T47D (cell line): ENCODE measurements around the gene NAA10.
A peak's percentile ranks its signal among the peaks of the same experiment; 100 is the strongest.

Experiments
- DNase-seq, 2 experiments: peaks; one replicate each; pipeline versions ENCODE4 v3.0.0 to v3.0.0-alpha.2; 2011 to 2012; ENCODE audit warnings: low read depth in 1 of 2, low spot score in 1 of 2
- JUND ChIP-seq: IDR thresholded peaks from 2 replicates; pipeline ENCODE4 v1.6.1; 2012; ENCODE audit warnings: low read depth
- in situ Hi-C: cut with HindIII; loops from 2 replicates; pipeline ENCODE4 v1.10.0; 2016; ENCODE audit warnings: low sequenced_read_pairs, low pct_unique_long_range_greater_than_20kb

Gene NAA10

DNA sequence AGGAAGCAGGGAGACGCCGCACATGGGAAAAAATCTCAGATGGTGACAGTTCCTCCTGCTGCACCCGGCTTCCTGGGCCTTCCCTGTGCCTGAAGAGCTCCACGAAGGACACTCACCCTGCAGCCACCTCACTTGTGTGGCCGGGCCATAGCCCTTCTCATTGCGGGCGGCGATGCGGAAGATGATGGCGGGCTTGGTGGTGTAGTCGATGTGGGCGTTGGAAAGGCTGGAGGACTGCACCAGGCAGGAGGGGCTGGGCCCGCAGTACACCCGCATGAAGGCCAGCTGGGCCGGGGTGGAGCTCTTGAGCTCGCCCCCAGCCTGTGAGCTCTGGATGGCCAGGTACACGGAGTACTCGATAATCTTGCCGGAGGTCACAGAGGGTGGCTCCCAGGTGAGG, 15.3 kb upstream of the NAA10 start:
- in situ Hi-C loops: no loop called here
- no peak for DNase-seq
- no peak for TF ChIP-seq JUND

DNA sequence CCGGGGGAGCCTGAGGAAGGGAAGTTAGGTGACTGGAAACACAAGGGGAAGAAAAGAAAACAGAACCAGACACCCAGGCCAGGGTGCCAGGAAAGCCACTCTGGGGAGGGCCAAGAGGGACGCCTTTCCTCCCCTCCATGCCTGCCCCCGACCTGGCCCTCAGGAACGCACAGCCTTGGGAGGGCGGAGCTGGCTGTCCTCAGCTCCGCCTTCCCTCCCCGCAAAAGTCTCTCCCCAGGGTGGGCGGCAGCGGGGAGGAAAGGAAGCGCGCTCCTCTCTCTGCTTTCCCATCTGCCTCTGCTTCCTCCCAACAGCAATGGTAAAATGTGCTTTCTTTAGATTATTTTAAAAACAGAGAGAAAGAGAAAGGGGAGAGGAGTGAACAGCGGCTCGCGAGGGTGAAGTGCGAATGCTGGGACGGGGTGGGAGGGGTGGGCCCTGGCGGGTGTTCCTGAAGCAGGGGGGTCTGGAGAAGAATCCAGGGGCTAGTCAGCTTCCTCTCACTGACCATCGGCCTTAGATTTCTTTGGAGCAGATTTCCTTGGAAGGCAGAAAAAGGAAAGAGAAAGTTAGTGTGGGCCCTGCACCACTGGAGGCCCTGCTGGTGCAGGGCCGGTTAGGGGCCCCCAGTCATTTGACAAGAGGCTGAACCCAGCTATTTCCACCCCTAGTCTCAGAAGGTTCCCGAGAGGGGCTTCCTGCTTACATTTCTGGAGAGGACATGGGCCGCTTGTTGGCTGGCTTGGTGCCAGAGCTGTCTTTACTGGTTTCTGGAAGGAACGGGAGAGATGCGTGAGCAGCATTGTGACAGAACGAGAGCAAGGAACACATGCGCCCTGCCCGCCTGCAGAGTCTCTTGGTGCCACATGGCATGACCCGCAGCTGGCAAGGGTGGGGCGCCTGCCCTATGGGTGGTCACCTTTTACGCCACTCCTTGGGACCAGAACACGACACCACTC, 14.3 kb upstream of the NAA10 start:
- in situ Hi-C loops: no loop called here
- no peak for TF ChIP-seq JUND

DNA sequence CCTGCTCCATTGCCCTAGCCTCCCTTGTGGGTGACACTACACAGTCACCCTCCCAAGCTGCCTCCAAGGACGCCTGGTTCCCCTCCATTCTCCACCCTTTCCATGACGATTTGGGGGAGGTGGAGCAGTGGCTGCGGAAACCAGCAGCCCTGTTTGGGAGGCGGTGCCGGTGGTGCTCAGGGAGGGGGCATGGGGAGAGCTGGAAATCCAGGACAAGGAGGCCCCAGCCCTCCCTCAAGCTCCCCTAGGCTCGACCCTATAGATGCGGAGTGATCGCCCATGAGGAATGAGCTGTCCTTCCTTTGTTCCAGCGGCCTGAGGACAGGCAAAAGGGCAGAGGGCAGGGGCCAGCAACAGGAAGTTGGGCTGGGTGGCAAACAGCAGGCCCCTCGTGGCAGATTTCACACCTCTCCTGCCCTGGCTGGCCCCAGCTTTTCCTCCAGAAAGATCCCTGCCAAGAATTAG, 13.2 kb upstream of the NAA10 start:
- TF ChIP-seq JUND: no peak
- no peak for DNase-seq
- in situ Hi-C loops: no loop called here

More for the DNA sequence above, 14.3 kb upstream of the NAA10 start:
- DNase-seq: no peak

DNA sequence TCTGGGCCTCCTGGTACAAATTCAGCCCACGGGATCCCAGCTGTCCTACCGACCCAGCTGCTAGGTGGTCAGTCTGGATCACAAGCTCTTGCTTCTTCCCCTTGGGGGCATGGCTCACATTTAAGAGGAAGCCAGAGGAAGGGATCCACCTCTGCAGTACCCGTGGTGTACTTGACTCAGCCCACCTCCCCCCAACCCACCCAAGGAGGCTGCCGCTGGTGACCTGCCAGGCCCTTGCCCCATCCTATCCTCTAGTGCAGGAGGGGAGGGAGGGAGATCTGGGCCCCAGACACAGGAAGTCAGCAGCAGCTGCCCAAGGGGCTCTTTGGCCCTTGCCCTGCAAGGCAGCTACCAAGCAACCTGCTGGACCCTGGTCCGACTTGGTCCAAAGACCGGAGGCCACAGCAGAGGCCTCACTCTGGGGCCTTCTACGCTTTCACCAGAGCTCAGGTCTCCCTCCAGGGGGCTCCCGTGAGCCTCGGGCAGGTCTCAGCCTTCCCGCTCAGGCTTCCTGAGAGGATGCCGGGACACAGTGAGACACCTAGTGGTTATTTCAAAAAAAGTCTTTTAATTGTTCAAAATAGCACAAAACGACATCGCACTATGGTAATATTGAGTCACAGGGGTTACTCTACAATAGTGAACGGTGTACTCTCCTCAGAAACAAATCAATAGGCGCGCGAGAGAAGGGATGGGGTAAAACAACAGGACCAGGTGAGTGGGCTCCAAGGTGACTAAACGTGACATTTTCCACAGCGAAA, 12.4 kb upstream of the NAA10 start:
- DNase-seq: peak in 1 of 2 experiments; percentile 77
- in situ Hi-C loops: no loop called here
- TF ChIP-seq JUND: no peak

DNA sequence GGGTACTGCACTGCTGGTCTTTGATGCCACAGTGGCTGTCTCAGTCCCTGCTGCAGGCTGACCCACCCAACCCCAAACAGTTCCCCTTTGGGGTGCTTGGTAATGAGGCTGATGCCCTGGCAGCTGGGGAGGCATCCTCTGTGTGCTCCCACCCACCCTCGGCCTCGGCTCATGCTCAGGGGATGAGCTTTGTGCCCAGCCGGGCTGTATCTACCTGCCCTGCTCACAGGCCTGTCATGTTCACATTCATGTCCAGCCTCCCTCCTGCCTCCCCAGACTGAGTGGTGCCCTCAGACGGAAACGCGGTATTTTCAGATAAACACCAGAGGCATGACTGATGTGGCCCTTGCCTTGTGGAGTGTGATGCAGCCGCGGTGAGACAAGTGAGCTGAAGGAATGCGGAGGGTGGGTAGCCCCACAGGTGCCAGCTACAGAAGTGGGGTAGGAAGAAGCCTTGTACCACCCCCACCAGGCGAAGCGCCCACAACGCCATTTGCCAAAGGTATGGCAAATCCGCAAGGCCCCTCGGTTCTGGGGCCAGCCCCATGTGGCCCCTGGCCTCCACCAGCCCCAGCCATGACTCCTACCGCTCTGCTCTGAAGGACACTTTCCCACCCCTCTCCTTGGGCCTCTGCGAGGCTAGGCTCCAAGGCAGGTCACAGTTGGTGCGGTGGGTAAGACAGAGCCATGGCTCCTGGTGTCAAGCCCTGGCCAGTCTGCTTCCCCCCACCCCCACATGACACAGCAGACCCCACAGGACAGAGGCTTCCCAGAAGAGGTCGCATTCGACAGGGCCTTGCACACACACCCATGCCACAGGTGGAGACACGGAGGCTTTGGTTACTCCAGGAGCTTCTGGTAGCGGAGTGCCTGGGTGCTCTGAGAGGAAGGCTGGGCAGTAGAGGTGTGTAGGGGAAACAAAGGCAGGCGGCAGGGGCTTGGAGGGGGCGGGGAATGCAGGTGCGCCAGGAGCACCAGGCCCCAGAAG, 11.4 kb upstream of the NAA10 start:
- in situ Hi-C loops: no loop called here
- no peak for DNase-seq
- TF ChIP-seq JUND: no peak

DNA sequence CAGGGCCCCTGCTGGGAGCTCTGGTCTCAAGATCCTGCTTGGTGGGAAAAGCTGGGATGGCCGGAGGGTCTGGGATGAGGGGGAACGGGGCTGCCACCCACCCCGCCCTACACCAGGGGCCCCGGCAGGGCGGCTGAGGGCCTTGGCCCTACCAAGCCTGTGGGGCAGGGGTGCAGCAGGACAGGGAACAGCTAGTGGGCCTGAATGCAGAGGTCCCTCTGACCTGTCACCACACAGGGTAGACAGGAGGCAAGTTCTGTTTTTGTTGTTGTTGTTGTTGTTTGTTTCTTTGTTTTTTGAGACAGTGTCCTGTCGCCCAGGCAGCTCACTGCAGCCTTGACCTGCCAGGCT, 9.9 kb upstream of the NAA10 start:
- TF ChIP-seq JUND: no peak
- in situ Hi-C loops: no loop called here
- no peak for DNase-seq

DNA sequence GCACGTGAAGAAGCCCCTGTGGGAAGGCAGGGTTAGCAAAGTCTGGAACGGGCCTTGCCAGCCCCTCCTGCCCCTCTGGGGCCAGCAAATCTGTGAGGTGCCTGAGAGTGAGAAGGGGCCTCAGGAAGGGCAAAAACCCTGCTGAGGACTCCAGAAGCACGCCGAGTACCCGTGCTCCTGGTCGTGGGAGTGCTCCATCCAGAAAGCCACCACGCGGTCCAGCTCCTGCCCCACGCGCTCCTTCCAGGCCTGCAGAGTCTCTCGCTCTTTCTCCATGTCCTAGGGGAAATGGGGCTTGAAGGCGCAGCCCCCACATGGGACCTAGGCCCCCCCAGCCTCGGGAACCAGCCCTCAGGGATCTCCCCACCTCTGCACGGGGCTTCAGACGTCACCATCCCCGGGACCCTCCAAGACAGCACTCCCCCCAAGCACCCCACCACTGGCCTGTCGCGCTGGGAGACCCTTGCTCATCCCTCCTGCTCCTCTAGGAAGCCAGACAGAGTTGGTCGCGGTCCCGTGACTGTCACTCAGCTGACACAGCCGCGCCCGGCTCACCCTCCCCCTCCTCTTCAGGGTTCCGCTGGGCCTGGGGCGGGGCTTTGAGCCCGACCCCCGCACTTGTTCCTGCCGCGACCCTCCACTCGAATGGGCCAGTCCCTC, 9.4 kb upstream of the NAA10 start, which contains the start of gene RENBP:
Gene RENBP, minus strand, starts transcription at position 504 of the 660 bp plus-strand sequence. Its CDS starts 33 bp downstream, at position 471.
- in situ Hi-C loops: no loop called here

DNA sequence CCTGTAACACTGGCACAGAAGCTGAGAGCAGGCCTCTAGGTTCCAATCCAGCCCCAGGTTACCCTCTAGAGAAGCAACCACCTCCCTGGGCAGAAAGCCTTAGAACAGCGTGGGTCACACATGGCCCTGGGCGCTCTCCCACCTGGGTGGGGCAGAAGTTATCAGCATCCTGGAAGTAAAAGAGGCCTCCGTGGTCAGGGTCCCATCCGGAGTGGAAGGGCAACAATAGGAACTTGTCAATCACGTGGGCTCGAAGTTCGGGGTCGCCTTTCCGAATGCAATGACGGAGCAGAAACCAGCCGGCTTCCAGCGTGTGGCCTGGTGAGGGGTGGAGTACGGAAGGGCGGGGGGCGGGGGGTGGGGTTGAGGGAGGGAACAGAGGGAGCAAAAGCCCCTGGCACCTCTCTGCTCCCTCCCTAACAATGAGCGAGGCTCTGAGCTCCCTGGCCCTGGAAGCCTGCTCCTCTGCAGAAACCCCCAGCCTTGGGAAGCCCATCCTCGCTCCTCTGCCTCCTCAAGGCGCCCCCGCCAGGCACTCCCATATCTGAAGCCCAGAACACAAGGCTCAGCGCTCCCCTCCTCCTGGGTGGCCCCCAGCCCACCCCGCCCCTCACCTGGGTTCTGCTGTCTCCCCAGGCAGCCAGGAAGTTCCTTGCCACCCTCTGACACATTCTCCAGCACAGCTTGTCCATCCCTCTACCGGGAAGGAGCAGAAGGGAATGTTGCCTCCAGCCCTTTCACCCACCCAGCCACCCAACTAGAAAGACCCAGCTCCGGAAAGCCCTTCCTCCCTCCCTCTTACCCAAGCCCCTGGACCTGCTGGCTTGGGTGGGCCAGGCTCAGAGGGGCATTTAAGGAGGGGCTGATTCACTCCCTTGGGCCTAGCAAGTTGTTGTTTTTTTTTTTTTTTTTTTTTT, 6.8 kb upstream of the NAA10 start:
- no peak for TF ChIP-seq JUND
- in situ Hi-C loops: no loop called here
- no peak for DNase-seq

More for the DNA sequence above, 9.4 kb upstream of the NAA10 start, which contains the start of gene RENBP:
- no peak for TF ChIP-seq JUND
- DNase-seq: no peak

DNA sequence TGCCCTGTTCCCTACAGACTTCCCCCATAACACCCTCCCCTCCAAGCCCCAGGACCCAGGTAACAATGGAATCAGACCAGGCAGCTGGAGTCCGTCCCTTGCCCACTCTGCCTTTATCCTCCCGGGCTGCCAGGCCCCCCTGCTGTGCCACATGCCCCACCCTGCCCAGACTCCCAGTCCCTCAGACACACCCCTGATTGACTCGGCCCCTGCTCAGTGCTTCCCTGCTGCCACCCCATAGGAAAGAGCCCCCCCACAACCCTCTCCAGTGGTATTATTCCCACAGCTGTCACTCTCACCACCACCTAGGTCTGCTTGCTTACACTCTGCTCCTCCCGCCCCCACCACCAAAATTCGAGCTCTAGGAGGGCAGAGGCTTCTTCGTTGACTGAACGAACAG, 4.7 kb upstream of the NAA10 start:
- TF ChIP-seq JUND: no peak
- in situ Hi-C loops: no loop called here
- DNase-seq: no peak

DNA sequence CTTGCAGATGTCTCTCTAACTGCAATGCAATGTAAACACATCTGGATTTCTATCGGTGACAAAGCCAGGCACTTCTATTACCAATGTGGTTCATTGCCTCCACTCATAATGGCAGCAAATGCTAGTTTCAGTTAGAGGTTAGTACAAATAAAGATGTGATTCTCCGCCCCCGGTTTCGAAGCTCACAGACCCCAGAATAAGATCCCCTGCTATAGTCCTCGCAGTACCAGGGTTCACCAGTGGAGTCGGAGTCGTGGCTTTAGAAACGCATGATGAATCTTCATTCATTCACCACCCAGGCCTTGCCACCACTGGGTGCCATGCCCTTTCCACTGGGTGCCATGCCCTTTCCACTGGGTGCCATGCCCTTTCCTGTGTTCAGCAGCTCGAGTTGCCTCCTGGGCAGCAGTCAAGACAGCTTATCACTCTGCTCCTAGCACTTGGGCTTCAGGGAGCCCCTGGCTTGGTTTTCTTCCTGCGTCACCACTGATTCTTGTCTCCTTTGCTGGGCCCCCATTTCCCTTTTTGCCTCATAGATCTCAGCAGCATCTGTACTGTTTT, 3.5 kb upstream of the NAA10 start:
- in situ Hi-C loops: no loop called here
- TF ChIP-seq JUND: no peak
- no peak for DNase-seq
